HFFc6 (cell line): ENCODE data around the gene CD2AP. TPM values are rescaled to one million over a fixed set of nuclear protein-coding genes. Genes with fewer than 3 reads are reported as not detected.

Experiments used
- DNase-seq: peaks from one replicate; pipeline ENCODE4 v3.0.0-alpha.2; 2018
- H3K27ac Mint-ChIP-seq: 2 replicates; pipeline ENCODE4 v1.8.0; 2020; ENCODE audit warnings: mild to moderate bottlenecking, mixed read lengths
- H3K27me3 Mint-ChIP-seq: 2 replicates; pipeline ENCODE4 v1.8.0; 2021; ENCODE audit warnings: mild to moderate bottlenecking, moderate library complexity, mixed read lengths; ENCODE audit not compliant: insufficient read depth
- H3K36me3 Mint-ChIP-seq: 2 replicates; pipeline ENCODE4 v1.8.0; 2021; ENCODE audit warnings: low read depth, mixed read lengths
- H3K4me1 Mint-ChIP-seq: 2 replicates; pipeline ENCODE4 v1.8.0; 2020; ENCODE audit warnings: low read depth, mixed read lengths
- H3K4me3 Mint-ChIP-seq: 2 replicates; pipeline ENCODE4 v1.8.0; 2020; ENCODE audit warnings: mild to moderate bottlenecking, moderate library complexity, mixed read lengths
- H3K9me3 Mint-ChIP-seq: 2 replicates; pipeline ENCODE4 v1.8.0; 2020; ENCODE audit warnings: mild to moderate bottlenecking, mixed read lengths
- total RNA-seq, 6 experiments: library from RNA; stranded (reverse); fragmentation: NEBNext Ultra II Directional; extraction: Animal tissue kit (Norgen Biotek cat#: 25700); gene quantifications; 2 replicates in 1 of 6; 3 replicates in 5 of 6; pipeline ENCODE4 v1.2.3, GENCODE V29; 2021
- TF ChIP-seq, protein P1 (sequence below): fragments of 200-600 bp; sonication (generic); IDR thresholded peaks from 2 replicates; pipeline ENCODE4 v1.5.0; 2021; ENCODE audit warnings: antibody characterized with exemption, mild to moderate bottlenecking

CD2AP gene
- total RNA-seq, 6 experiments from 2014 or later = 18.1 to 23.0 (median 20.9) TPM

DNA sequence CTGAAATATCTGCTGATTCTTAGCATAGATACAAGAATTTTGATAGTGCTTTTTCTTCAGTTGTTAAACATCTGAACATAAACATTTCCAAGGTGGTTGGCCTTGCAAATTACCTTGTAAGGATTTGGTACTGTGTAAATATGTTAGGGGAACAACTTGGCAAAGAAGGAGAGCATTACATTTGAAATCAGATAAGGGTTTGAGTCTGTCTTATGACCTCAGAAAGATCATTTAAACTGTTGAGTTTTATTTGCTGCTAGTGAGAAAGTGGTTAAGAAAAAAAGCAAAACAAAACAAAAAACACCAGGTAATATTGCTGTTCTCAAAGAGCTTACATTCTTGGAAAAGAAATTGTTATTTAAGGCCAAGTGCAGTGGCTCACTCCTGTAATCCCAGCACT lies 56.5 kb downstream of the CD2AP start:
- Mint-ChIP-seq H3K9me3 (no peaks in the 10 kb centered on the region), H3K4me3 (no peak overlapping the region), H3K36me3 (peaks cover 2% of the 10 kb centered on the region; the same call in 1 of the 2 replicates), H3K27ac (no peak overlapping the region), H3K27me3 (peaks cover 2% of the 10 kb centered on the region; the same call in 1 of the 2 replicates), H3K4me1 (peaks cover 17% of the 10 kb centered on the region)
- TF ChIP-seq, protein P1, sequence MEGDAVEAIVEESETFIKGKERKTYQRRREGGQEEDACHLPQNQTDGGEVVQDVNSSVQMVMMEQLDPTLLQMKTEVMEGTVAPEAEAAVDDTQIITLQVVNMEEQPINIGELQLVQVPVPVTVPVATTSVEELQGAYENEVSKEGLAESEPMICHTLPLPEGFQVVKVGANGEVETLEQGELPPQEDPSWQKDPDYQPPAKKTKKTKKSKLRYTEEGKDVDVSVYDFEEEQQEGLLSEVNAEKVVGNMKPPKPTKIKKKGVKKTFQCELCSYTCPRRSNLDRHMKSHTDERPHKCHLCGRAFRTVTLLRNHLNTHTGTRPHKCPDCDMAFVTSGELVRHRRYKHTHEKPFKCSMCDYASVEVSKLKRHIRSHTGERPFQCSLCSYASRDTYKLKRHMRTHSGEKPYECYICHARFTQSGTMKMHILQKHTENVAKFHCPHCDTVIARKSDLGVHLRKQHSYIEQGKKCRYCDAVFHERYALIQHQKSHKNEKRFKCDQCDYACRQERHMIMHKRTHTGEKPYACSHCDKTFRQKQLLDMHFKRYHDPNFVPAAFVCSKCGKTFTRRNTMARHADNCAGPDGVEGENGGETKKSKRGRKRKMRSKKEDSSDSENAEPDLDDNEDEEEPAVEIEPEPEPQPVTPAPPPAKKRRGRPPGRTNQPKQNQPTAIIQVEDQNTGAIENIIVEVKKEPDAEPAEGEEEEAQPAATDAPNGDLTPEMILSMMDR = no peak
- DNase-seq = no peak

DNA sequence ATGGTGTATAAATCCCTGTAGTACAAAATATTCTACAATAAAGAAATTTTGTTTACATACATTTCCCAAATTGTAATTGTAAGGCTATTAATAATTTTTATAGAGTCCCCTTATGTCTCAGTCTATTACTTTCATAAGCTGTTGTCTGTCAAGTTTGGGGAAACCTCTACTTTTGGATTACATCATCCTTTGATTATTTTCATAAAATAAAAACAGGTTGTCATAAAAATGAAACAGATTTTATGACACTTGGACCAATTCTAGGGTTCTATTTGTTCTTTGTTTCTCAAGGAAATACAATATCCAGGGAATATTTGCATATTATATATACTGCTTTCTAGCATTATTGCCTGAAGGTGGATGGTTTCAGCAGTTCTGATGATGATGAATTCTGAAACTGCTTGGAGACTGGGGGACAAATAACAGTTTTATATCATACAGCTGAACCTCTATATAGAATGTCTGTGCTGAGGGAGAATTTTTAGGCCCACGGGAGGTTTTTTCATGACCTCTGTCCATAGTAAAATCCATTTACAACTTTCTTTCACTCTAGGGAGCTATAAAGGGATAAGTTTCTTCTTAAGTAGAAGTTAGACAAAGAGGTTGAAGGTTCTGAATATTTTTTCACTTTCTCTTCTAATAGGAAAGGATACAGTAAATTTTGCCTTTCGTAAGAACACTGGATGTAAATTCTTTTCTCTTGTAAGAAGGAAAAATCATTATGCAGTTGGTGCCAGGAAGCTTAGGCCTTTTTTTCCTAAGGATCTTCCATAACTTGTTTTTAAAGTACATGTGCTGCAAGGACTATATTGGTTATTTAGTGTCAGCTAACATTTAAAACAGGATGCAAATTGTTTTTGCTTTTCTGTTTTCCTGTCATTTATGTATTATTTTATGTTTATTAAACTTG lies 58.0 kb downstream of the CD2AP start:
- H3K4me3 Mint-ChIP-seq = no peak overlapping the region
- no peaks in the 10 kb centered on the region for H3K9me3 Mint-ChIP-seq
- TF ChIP-seq, protein P1 = no peak
- DNase-seq = no peak
- no peak overlapping the region for H3K27ac Mint-ChIP-seq
- 0 out of 2 replicates have a peak, but pooled peaks cover 9% of the 10 kb centered on the region for H3K4me1 Mint-ChIP-seq
- no peaks in the 10 kb centered on the region for H3K27me3 Mint-ChIP-seq
- H3K36me3 Mint-ChIP-seq = peaks cover 5% of the 10 kb centered on the region; the same call in 1 of the 2 replicates

DNA sequence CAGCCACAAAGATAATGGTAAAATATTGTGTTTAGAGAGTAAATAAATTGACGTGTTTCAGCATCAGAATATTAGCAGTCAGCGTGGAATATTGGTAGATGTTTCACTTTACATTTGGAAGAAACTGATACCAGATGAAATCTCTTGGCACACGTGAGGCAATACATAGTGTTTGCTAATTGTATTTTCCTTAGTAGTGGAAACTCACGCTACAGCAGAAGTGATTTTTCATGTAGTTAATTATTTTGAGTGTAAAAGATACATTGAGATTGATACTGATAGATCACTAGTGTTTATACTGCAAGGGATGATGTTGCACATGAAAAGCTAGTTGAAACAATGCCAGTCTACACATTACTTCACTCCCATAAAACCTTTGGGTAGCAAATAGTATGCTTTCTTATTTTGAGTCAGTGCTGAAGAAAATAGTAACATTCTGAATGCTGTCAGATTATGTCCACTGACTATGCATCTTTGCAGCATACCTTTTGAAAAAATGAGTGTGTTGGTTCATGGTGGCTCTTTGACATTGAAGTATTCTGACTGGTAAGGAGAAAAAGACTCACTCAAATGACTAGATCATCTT lies 59.3 kb downstream of the CD2AP start:
- TF ChIP-seq, protein P1 = no peak
- DNase-seq = no peak
- Mint-ChIP-seq H3K4me3 (no peak overlapping the region), H3K27me3 (no peaks in the 10 kb centered on the region), H3K9me3 (no peaks in the 10 kb centered on the region), H3K27ac (no peak overlapping the region), H3K36me3 (peaks cover 5% of the 10 kb centered on the region; the same call in 1 of the 2 replicates), H3K4me1 (0 out of 2 replicates have a peak, but pooled peaks cover 9% of the 10 kb centered on the region)

DNA sequence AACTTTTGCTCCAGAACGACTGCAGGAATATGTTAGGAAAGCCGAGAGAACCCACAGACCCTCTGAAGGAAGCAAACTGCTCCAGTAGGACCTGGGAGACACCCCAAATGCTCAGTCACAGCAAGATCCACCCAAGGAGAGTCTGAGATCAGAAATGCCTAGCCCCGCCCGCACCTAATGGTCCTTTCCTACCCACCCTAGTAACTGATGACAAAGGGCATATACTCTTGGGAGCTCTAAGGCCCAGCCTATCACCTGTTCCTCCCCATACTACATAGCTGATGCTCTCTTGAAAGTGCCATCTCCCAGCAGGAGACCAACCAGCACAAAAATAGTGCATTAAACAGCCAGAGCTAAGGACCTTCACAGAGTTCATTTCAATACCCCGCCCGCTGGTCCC lies 67.6 kb downstream of the CD2AP start:
- H3K27ac Mint-ChIP-seq = no peak overlapping the region
- TF ChIP-seq, protein P1 = no peak
- DNase-seq = no peak
- peaks cover 46% of the 10 kb centered on the region for H3K36me3 Mint-ChIP-seq
- no peaks in the 10 kb centered on the region for H3K27me3 Mint-ChIP-seq
- H3K4me3 Mint-ChIP-seq = no peak overlapping the region
- H3K9me3 Mint-ChIP-seq = no peaks in the 10 kb centered on the region
- no peaks in the 10 kb centered on the region for H3K4me1 Mint-ChIP-seq

DNA sequence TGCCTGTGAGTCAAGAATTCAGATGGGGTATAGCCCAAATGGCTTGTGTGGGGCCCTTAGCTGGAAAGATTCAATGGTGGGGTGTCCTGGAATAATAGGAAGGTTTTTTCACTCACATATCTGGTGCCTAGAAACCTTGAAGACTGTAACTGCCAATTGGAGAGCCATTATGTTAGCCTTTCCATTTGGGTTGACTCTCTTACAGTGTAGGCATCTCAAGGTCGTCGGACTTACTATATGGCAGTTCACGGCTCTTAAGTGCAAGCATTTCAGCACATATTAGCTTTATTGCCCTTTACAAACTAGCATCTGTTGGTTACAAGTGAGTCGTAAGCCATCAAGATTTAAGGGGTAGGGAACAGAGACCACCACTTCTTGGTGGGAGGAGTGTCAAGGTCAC lies 74.1 kb downstream of the CD2AP start:
- Mint-ChIP-seq H3K4me1 (no peaks in the 10 kb centered on the region), H3K4me3 (no peak overlapping the region), H3K27ac (no peak overlapping the region), H3K9me3 (0 out of 2 replicates have a peak, but pooled peaks cover 2% of the 10 kb centered on the region), H3K27me3 (no peaks in the 10 kb centered on the region), H3K36me3 (peaks cover 36% of the 10 kb centered on the region)
- DNase-seq = no peak
- TF ChIP-seq, protein P1 = no peak
